ENCODE measurements around the gene CENPP. TPM values are rescaled to one million over a fixed set of nuclear protein-coding genes. Genes with fewer than 3 reads are reported as not detected.

Gene CENPP
- total RNA-seq, 1 experiment from 2014 or later = 15.6 TPM

DNA sequence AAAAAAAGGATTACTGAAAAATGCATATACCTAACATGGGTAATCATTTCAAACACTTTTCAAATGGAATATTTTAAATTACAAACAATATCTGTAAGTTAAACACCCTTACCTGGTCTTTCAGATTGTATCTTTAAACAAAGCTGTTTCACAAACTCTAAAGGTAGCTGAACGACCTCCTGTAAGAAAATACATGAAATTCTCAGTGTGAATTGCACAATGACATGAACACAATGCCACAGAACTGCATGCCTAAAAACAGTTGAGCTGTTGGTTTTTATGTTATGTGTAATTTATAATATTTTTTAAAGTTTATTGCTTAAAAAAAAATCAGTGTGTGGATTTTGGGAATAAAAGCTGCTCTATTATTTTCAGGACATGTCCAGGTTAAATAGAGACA is 326.7 kb downstream of the CENPP start:
- intact Hi-C loops (cut with micrococcal nuclease; ENCODE audit: unreplicated experiment) = no loop called here
- no peak for TF ChIP-seq EZH2 (IDR thresholded peaks at IDR 0.05; ENCODE audit: borderline replicate concordance, low read depth, low read length, poor library complexity, severe bottlenecking)
- TF ChIP-seq, protein P1, sequence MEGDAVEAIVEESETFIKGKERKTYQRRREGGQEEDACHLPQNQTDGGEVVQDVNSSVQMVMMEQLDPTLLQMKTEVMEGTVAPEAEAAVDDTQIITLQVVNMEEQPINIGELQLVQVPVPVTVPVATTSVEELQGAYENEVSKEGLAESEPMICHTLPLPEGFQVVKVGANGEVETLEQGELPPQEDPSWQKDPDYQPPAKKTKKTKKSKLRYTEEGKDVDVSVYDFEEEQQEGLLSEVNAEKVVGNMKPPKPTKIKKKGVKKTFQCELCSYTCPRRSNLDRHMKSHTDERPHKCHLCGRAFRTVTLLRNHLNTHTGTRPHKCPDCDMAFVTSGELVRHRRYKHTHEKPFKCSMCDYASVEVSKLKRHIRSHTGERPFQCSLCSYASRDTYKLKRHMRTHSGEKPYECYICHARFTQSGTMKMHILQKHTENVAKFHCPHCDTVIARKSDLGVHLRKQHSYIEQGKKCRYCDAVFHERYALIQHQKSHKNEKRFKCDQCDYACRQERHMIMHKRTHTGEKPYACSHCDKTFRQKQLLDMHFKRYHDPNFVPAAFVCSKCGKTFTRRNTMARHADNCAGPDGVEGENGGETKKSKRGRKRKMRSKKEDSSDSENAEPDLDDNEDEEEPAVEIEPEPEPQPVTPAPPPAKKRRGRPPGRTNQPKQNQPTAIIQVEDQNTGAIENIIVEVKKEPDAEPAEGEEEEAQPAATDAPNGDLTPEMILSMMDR (conservative IDR thresholded peaks at IDR 0.05; ENCODE audit: low read depth, low read length) = no peak

DNA sequence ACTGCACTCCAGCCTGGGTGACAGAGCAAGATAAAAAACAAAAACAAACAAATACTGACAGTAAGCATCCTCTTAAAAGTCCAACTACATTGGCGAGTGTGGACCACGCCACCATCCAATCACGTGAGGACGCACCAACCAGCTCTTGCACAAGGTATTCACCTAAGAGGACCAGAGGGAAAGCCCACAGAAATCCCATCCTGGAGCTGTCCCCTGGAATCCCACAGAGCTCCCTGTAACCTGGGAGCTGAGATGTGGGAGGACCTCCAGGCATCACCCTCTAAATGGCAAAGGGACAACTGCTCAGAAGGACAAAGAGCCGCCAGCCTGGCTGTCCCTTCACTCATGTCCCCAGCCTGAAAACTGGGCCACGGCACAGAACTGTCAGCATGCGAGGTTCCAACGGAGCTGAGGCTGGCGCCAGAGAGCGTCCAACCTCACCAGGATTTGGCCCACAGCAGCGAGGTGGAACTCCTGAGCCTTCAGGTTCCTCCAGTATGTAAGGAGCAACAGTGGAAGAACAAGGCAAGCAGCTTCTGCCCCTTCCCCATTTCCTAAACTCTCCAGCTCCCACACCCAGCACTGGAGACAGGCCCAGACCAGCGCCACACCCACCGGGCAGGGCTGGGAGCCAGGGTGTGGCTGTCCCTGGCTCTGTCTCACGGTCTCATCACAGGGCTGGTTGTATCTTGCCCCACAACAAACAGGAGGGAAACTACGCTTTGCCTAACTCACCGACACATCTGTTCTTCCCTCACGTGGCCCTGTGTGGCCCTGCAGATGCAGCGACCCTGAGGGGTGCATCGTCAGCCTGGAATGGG is 328.9 kb downstream of the CENPP start:
- no peak overlapping the region for H3K4me3 ChIP-seq (ENCODE audit: low read depth, low read length, poor library complexity, severe bottlenecking)
- no peak overlapping the region for H3K27ac ChIP-seq (ENCODE audit: low read depth, low read length, poor library complexity, severe bottlenecking)
- no peaks in the 10 kb centered on the region for H3K27me3 ChIP-seq (replicated peaks; ENCODE audit: insufficient read depth, low read depth, low read length, poor library complexity)
- POLR2A ChIA-PET (ENCODE audit: low non-redundant PET) = no interaction called here
- CTCF ChIA-PET = no interaction called here
- TF ChIP-seq, protein P1 (conservative IDR thresholded peaks at IDR 0.05; ENCODE audit: low read depth, low read length) = no peak
- no peak for TF ChIP-seq EZH2 (IDR thresholded peaks at IDR 0.05; ENCODE audit: borderline replicate concordance, low read depth, low read length, poor library complexity, severe bottlenecking)
- H3K9me3 ChIP-seq (ENCODE audit: low read depth, low read length, poor library complexity, severe bottlenecking) = no peaks in the 10 kb centered on the region
- intact Hi-C loops (cut with micrococcal nuclease; ENCODE audit: unreplicated experiment) = no loop called here
- H3K36me3 ChIP-seq (ENCODE audit: insufficient read depth, low read length, poor library complexity, severe bottlenecking) = peaks cover 18% of the 10 kb centered on the region
- no peak for DNase-seq (ENCODE audit: low spot score)
- H3K4me1 ChIP-seq (ENCODE audit: insufficient read depth, low read length, poor library complexity, severe bottlenecking) = no peaks in the 10 kb centered on the region
- no TSS peak for BruUV-seq (replicated peaks)

More for the DNA sequence above, 326.7 kb downstream of the CENPP start:
- no peaks in the 10 kb centered on the region for H3K4me1 ChIP-seq (ENCODE audit: insufficient read depth, low read length, poor library complexity, severe bottlenecking)
- H3K36me3 ChIP-seq (ENCODE audit: insufficient read depth, low read length, poor library complexity, severe bottlenecking) = peaks cover 19% of the 10 kb centered on the region
- no peaks in the 10 kb centered on the region for H3K9me3 ChIP-seq (ENCODE audit: low read depth, low read length, poor library complexity, severe bottlenecking)
- no peak overlapping the region for H3K4me3 ChIP-seq (ENCODE audit: low read depth, low read length, poor library complexity, severe bottlenecking)
- H3K27ac ChIP-seq (ENCODE audit: low read depth, low read length, poor library complexity, severe bottlenecking) = no peak overlapping the region
- DNase-seq (ENCODE audit: low spot score) = no peak
- ChIA-PET POLR2A (ENCODE audit: low non-redundant PET) (interaction anchor here (0.7 kb wide), 1 partner anchor 150 kb away, joined by 11 read pairs; no protein-coding TSS in a partner anchor), CTCF (no interaction called here)
- H3K27me3 ChIP-seq (replicated peaks; ENCODE audit: insufficient read depth, low read depth, low read length, poor library complexity) = no peaks in the 10 kb centered on the region
- BruUV-seq (replicated peaks) = no TSS peak

DNA sequence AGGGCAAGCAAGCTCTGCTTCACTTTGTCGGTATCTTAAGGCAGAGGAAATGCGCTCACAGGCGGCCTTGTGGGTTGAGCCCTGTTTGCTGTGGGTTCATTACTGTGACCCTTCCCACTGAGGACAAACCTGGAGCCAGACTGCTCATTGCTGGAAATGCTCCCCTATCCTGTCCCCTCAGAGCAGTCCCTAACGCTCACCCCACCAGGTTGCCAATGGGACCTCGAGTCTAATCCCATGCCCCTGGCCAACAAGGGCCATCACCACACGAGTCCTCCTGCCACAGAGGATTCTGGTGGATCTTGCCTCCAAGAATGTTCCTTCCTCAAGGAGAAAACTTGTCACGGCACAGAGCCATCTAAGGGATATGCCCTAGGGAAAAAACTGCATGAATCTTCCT is 329.6 kb downstream of the CENPP start:
- Histone ChIP-seq H3K4me1 (ENCODE audit: insufficient read depth, low read length, poor library complexity, severe bottlenecking) (no peaks in the 10 kb centered on the region), H3K27me3 (replicated peaks; ENCODE audit: insufficient read depth, low read depth, low read length, poor library complexity) (no peaks in the 10 kb centered on the region), H3K9me3 (ENCODE audit: low read depth, low read length, poor library complexity, severe bottlenecking) (no peaks in the 10 kb centered on the region), H3K27ac (ENCODE audit: low read depth, low read length, poor library complexity, severe bottlenecking) (no peak overlapping the region), H3K36me3 (ENCODE audit: insufficient read depth, low read length, poor library complexity, severe bottlenecking) (peaks cover 18% of the 10 kb centered on the region), H3K4me3 (ENCODE audit: low read depth, low read length, poor library complexity, severe bottlenecking) (no peak overlapping the region)
- POLR2A ChIA-PET (ENCODE audit: low non-redundant PET) = no interaction called here
- no peak for DNase-seq (ENCODE audit: low spot score)
- TF ChIP-seq EZH2 (IDR thresholded peaks at IDR 0.05; ENCODE audit: borderline replicate concordance, low read depth, low read length, poor library complexity, severe bottlenecking) = no peak
- TF ChIP-seq, protein P1 (conservative IDR thresholded peaks at IDR 0.05; ENCODE audit: low read depth, low read length) = no peak
- CTCF ChIA-PET = no interaction called here
- no TSS peak for BruUV-seq (replicated peaks)
- intact Hi-C loops (cut with micrococcal nuclease; ENCODE audit: unreplicated experiment) = no loop called here

Measured in A673 (cell line).